AG08395 (cell line): ENCODE data around the gene VPS54.
A peak's percentile ranks its signal among the peaks of the same experiment; 100 is the strongest.

Experiments used
- DNase-seq: peaks from one replicate; pipeline ENCODE4 v3.0.0; 2012; ENCODE audit warnings: mixed read lengths, low spot score

The VPS54 gene

GRCh38 chr2:63842149-63843061, 176.8 kb downstream of the VPS54 start:
- DNase-seq, result peak; percentile 49
